Activated CD8-positive, alpha-beta memory T cell treated with anti-CD3 and anti-CD28 coated beads for 48 hours (primary cell): Measurements from ENCODE around the gene FAM131B.

Source experiments
- DNase-seq, 3 experiments: peaks; one replicate each; pipeline ENCODE4 v3.0.0-alpha.2; 2020; ENCODE audit warnings: low read depth in 2 of 3, low spot score in 2 of 3

Gene FAM131B

GRCh38 chr7:143383642-143383957, 21.1 kb upstream of the FAM131B start:
- no peak for DNase-seq

- no peak for DNase-seq
These were observed 20.5 kb upstream of the FAM131B start for GRCh38 chr7:143382791-143383641.

- no peak for DNase-seq
These were observed 19.7 kb upstream of the FAM131B start for GRCh38 chr7:143382126-143382790.

GRCh38 chr7:143381427-143382125, 19.1 kb upstream of the FAM131B start:
- DNase-seq, result no peak

- peak; percentile 64 to 83 (median 74) for DNase-seq
These were observed 18.3 kb upstream of the FAM131B start, which contains the start of gene ZYX for GRCh38 chr7:143380646-143381426. TSS of gene ZYX (plus strand) at chr7:143381345. CDS start at chr7:143381572, 227 bp downstream.

GRCh38 chr7:143380260-143380645, 17.7 kb upstream of the FAM131B start:
- DNase-seq, result peak; percentile 68 to 89 (median 86)

GRCh38 chr7:143379611-143380259, 17.2 kb upstream of the FAM131B start:
- DNase-seq, result no peak

GRCh38 chr7:143376396-143376795, 13.9 kb upstream of the FAM131B start:
- DNase-seq, result no peak

GRCh38 chr7:143375298-143376034, 13.0 kb upstream of the FAM131B start:
- peak in 1 of 3 experiments; percentile 21 for DNase-seq

GRCh38 chr7:143374561-143374960, 12.0 kb upstream of the FAM131B start:
- no peak for DNase-seq

- no peak for DNase-seq
These were observed 10.8 kb upstream of the FAM131B start for GRCh38 chr7:143373255-143373794.

- DNase-seq, result peak in 1 of 3 experiments; percentile 23
These were observed 9.6 kb upstream of the FAM131B start for GRCh38 chr7:143372070-143372469.

- DNase-seq, result no peak
These were observed 7.5 kb upstream of the FAM131B start for GRCh38 chr7:143369678-143370651.

GRCh38 chr7:143368387-143368786, 5.9 kb upstream of the FAM131B start:
- DNase-seq, result no peak

GRCh38 chr7:143367972-143368371, 5.5 kb upstream of the FAM131B start:
- no peak for DNase-seq

GRCh38 chr7:143363016-143363937, 764 bp upstream of the FAM131B start:
- DNase-seq, result no peak

- DNase-seq, result no peak
These were observed 872 bp downstream of the FAM131B start for GRCh38 chr7:143361552-143362130.
